GM18499 (cell line): ENCODE results near the gene HSPH1.
"Not testable (repeated sequence)": the region's sequence is repeated elsewhere in the genome, so short reads cannot be mapped to it uniquely, and the experiment has no call there.

Experiments used
- ATAC-seq: cut with Tn5 transposase; IDR thresholded peaks from one replicate; pipeline ENCODE4 v1.9.1; 2021; ENCODE audit warnings: moderate number of reproducible peaks; ENCODE audit not compliant: insufficient read depth, unreplicated experiment

The HSPH1 gene

GRCh38 chr13:31179241-31179640 is 17.5 kb upstream of the HSPH1 start:
- ATAC-seq, result no peak

DNA sequence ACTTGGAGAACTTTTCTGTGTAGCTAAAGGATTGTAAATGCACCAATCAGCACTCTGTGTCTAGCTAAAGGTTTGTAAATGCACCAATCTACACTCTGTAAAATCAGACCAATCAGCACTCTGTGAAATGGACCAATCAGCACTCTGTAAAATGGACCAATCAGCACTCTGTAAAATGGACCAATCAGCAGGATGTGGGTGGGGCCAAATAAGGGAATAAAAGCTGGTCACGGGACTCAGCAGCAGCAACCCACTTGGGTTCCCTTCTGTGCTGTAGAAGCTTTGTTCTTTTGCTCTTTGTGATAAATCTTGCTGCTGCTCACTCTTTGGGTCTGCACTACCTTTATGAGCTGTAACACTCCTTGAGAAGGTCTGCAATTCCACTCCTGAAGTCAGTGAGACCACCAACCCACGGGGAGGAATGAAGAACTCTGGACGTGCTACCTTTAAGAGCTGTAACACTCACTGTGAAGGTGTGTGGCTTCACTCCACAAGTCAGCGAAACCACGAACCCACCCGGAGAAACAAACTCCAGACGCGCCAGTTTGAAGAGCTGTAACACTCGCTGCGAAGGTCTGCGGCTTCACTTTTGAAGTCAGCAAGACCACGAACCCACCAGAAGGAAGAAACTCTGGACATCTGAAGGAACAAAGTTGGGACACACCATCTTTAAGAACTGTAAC is 16.2 kb upstream of the HSPH1 start:
- not testable (repeated sequence) for ATAC-seq

DNA sequence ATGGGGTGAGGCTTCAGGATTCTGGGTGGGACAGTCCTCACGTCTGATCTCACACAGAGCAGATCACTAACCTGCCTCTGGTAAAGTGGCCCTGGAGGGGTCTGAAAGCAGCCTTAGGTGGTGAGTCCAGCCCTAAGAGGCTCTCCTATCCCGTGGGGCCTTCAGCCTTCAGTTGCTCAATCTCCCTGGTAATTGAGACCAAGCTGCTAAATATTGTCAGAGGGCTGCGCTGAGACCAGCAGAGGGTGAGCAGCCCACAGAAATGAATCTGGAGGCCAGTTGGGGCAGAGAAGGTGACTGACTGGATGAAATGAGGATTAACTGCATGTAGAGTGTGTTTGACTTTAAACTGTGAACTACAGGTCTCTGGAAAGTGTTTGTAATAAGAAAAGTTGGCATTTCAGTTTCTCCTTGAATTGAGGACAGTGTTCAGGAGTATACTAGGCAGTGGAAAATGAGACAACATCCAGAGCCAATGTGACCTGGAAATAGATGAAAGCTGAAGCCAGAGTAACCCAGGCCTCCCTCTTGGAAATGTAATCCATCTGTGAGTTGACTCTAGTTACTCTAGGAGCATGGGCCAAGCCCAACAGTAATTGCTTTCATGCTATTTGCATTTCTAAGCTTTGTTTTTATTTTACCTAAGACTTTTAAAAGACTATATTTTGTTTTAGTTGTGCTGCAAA is 14.3 kb upstream of the HSPH1 start:
- ATAC-seq, result no peak

DNA sequence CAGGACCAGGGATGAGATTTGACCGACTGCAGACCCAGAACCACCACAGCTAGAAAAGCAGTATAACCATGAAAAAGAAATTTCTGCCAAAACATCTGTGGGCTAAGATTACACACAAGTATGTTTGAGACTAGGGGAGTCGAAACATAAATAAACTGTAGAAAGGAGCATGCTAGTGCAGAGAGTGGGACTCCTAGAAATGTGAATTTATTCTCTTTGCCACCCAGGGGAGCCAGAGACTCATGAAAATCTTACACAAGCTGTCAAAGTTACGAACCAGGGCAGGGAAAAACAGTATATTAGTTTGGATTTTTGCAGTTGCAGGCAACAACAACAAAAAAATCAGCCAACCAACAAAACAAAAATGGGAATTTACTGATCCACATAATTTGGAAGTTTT is 12.3 kb upstream of the HSPH1 start:
- ATAC-seq, result no peak

GRCh38 chr13:31172535-31172934 is 10.8 kb upstream of the HSPH1 start:
- ATAC-seq, result no peak

- no peak for ATAC-seq
Observed at GRCh38 chr13:31172001-31172400, 10.3 kb upstream of the HSPH1 start.

DNA sequence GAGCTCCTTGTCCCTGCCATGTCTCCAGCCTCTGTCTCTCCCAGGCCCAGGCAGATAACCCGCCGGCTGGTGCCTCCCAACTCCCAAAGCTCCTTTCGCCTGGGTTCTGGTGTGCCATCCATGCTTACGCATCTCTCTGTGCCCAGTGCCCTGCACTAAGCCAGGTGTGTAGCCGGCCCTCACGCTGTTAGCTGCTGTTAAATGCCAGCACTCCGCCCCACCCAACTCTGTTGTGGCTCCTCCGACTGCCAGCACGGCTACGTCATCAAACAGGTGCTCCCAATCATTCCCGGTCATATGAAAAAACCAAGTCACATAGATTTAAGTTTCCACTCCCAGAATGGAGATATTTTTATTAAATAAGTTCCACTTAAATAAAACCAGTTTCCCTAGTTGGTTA is 7.0 kb upstream of the HSPH1 start:
- no peak for ATAC-seq

DNA sequence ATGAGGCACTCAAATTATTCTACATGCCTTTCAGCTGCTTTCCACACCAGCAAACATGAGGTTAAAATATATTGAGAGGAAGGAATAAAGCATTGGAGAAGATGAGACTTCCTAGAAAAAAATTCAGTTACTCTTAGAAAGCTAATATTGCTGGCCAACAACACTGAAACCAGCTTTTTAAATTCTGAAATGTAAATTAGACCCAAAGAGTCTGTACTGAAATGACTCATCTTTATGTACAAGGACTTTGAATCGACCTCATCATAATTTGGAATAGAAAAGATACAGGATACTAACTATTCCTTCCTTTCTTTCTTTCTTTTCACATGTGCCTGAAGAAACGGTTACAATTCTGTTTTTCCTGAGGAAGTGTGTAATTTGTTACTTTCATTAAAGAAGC is 6.5 kb upstream of the HSPH1 start:
- no peak for ATAC-seq

DNA sequence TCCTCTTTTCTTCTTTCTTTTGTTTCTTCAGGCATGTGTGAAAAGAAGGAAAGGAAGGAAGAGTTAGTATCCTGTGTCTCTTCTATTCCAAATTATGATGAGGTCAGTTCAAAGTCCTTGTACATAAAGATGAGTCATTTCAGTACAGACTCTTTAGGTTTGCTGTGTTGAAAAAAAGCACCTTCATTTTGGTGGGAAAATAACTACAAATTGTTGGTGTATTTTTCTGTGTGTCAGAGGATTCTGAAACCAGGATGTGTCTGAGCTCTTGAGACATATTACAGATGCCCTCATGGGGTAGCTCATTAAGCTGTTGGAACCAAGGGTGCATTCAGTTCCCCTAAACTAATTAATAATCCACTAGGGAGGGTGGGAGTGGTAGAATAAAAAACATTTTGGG is 5.8 kb upstream of the HSPH1 start:
- ATAC-seq, result no peak

DNA sequence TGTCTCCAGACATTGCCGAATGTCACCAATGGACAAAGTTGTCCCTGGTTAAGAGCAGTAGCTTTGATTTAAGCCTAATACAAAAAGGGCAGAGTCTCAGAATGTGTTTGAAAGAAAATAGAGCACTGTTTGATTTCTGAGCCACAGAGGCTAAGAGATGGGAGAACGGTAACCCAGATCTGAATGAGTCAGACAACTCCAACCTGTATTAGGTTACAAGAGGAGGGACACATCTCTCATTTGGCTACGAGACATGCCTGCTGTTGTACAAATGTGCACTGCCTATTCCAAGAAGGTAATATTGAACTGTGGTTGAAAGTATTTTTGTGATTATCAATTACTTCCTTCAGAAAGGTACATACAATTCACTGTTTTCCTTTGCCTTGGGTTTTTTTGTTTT is 4.9 kb upstream of the HSPH1 start:
- ATAC-seq, result no peak

- ATAC-seq, result peak; percentile 68
Observed at GRCh38 chr13:31162151-31163008, 676 bp upstream of the HSPH1 start.

- ATAC-seq, result no peak
Observed at GRCh38 chr13:31160857-31161556, 697 bp downstream of the HSPH1 start.

- ATAC-seq, result no peak
Observed at GRCh38 chr13:31159306-31159705, 2.4 kb downstream of the HSPH1 start.

GRCh38 chr13:31154939-31155338 is 6.8 kb downstream of the HSPH1 start:
- no peak for ATAC-seq

DNA sequence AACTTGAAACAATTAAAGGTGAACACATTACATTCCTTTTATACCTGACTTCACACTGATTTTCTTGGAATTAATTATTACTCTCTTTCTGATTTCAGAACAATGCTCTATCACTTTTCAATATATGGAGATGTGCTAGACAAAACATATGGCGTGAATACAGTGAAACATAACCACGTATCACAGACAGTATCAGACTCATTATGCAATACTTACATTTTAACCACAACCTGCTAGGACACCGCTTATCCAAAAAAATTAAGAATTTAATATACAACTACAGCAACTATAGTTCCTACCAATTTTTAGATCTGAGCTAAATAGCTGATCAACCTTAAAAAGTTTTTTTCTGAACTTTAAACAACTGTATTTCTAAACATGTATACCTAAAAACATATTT is 9.9 kb downstream of the HSPH1 start:
- no peak for ATAC-seq

DNA sequence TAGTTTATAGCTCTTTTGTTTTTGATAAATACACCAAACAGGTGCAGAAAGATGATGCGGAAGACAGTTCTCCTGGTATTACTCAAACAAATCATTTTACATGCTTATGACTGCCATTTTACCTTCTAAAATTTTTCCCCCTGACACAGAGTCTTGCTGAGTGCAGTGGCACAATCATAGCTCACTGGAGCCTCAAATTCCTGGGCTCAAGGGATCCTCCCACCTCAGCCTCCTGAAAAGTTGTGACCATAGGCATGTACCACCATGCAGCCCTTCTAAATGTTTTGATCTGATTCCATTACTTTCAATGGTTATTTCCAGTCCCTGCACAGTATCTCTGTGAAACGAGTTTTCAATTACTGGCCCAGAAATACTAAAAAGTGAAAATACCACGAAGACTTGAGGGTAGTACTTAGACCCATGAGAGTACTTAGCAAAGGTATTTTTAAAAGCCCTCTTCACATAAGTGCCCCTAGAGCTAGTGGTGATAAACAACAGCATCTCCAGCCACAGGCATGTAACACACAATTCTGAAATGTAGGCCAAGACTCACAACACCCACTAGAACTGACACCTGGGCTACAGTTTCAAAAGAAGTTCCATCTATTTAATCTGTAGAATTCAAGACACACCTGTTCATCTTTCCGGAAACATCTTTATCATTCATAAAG is 11.3 kb downstream of the HSPH1 start:
- ATAC-seq, result no peak

GRCh38 chr13:31149604-31150003 is 12.1 kb downstream of the HSPH1 start:
- ATAC-seq, result no peak

DNA sequence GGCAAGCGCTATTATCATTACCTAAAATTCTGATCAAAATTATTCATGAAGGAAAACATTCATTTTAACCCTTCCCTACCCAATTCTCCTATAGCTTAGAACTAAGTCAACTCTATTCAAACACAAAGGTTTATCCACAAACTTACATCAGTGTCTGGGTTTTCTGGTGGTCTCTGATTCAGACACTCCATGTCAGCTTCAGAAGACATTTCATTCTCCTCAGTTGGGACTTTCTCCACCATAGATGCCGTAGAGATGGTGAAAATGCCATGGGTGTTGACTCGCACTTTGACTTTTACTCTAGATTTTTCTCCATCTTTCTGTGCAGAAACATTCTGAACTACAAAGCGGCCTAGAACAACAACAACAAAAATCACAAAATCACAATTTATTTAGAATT is 16.3 kb downstream of the HSPH1 start:
- ATAC-seq, result no peak

GRCh38 chr13:31138515-31138914 is 23.2 kb downstream of the HSPH1 start:
- no peak for ATAC-seq

DNA sequence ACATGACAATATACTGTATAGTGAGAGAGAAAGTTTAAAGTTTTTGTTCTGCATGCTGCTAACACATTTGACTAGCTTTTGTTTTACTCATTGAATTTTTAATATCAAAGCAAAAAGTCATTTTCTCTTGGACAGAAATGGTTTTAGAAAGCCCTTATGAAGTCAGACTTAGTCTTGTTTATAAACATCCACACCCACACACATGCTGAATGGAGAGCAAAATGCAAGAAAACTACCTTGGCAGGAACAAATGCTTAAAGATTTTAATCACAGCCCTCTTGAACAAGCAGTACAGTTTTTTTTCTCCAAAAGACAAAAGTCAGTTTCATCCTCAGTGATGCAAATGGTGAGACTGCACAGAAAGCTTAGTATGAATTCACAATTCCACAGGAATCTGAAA is 25.0 kb downstream of the HSPH1 start:
- no peak for ATAC-seq
